Stomach (tissue), 9 donors: ENCODE data around the gene WNT11. TPM values are rescaled to one million over a fixed set of nuclear protein-coding genes. Genes with fewer than 3 reads are reported as not detected.
"Not testable (repeated sequence)": the region's sequence is repeated elsewhere in the genome, so short reads cannot be mapped to it uniquely, and the experiment has no call there.

ENCODE experiments used
- DNase-seq, 2 donors: peaks; one replicate each; pipeline versions ENCODE4 v3.0.0 to v3.0.0-alpha.2; 2013 to 2019
- H3K27ac ChIP-seq, 5 donors: fragments of 200-600 bp in 4 of 5; sonication (generic) in 4 of 5; one replicate each; pipeline ENCODE4 v1.5.1; 2013 to 2019; ENCODE audit warnings: mild to moderate bottlenecking in 1 of 5, moderate library complexity in 1 of 5
- H3K27me3 ChIP-seq, 3 donors: fragments of 200-600 bp; sonication (generic); one replicate each; pipeline ENCODE4 v1.5.1; 2017 to 2019; ENCODE audit warnings: mixed run types in 1 of 3
- H3K36me3 ChIP-seq, 4 donors: fragments of 200-600 bp; sonication (generic); 1 replicate in 3 of 4; 2 replicates in 1 of 4; pipeline ENCODE4 v1.5.1; 2016 to 2019
- H3K4me1 ChIP-seq, 4 donors: fragments of 200-600 bp; sonication (generic); one replicate each; pipeline ENCODE4 v1.5.1; 2016 to 2019
- H3K4me3 ChIP-seq, 4 donors: fragments of 200-600 bp; sonication (generic) in 3 of 4; one replicate each; pipeline ENCODE4 v1.5.1; 2016 to 2019; ENCODE audit warnings: mild to moderate bottlenecking in 1 of 4
- H3K9me3 ChIP-seq, 4 donors: fragments of 200-600 bp; sonication (generic); one replicate each; pipeline ENCODE4 v1.5.1; 2016 to 2019
- CTCF ChIP-seq, 7 experiments: fragments of 450-650 bp in 4 of 7; fragments of 200-600 bp in 3 of 7; sonication (generic) in 3 of 7; IDR thresholded peaks; one replicate each; pipeline ENCODE4 v1.5.1; 2016 to 2019; ENCODE audit warnings: antibody characterized with exemption in 7 of 7, control low read depth in 2 of 7, mild to moderate bottlenecking in 1 of 7
- EP300 ChIP-seq: sonication (generic); formaldehyde crosslinking; IDR thresholded peaks from one replicate; pipeline ENCODE4 v1.6.1; 2017; ENCODE audit warnings: antibody characterized with exemption
- POLR2A ChIP-seq, 4 donors: fragments of 450-650 bp; IDR thresholded peaks; one replicate each; pipeline ENCODE4 v1.6.1; 2016; ENCODE audit warnings: antibody characterized with exemption in 4 of 4, control low read depth in 2 of 4, mild to moderate bottlenecking in 1 of 4, moderate library complexity in 1 of 4
- POLR2AphosphoS5 ChIP-seq, 3 donors: sonication (generic); formaldehyde crosslinking; IDR thresholded peaks; one replicate each; pipeline ENCODE4 v1.6.1; 2016; ENCODE audit warnings: antibody characterized with exemption in 3 of 3
- WGBS, 5 donors: extraction: QIAGEN DNeasy Blood & Tissue Kit in 3 of 5; methylation state at CpG; one replicate each; pipeline versions ENCODE4 v1.1.5 to v1.1.7; 2013 to 2018; 5-methylcytosine and 5-hydroxymethylcytosine counted together
- intact Hi-C: fragments of 100-400 bp; cut with DNase I; formaldehyde crosslinking; loops from one replicate; pipeline ENCODE4 v1.15.1; 2023; ENCODE audit warnings: low total_unique reads
- polyA plus RNA-seq, 3 donors: library from polyadenylated mRNA; stranded (reverse); fragments of 200-250 nt; gene quantifications; one replicate each; pipeline ENCODE4 v1.2.3, GENCODE V29; 2013
- total RNA-seq, 5 donors: library from RNA; depleted of rRNA; stranded (reverse); fragments of >200 nt; gene quantifications; one replicate each; pipeline versions ENCODE4 v1.1.0 to v1.2.3, GENCODE V29; 2014 to 2016
- donor health status: healthy with polysubstance abuse.
- donor health status: Bipolar disorder and iron deficiency.
- donor health status: healthy.

WNT11 gene
- total and polyA plus RNA-seq, 8 donors = 0.12 to 96.7 (median 1.3) TPM; not detected in 2

GRCh38 chr11:76200006-76200940 is 6.0 kb downstream of the WNT11 start:
- DNase-seq = no peak
- WGBS, 5 donors = 83 to 86% (median 86%) methylated on average over 25 to 28 of the region's 28 CpGs
- Histone ChIP-seq H3K9me3 (no peaks in the 10 kb centered on the region), H3K27ac (no peak overlapping the region), H3K4me1 (peaks cover 0 to 4% (median 1%) of the 10 kb centered on the region in 4 donors), H3K27me3 (peaks cover 0 to 25% (median 17%) of the 10 kb centered on the region in 3 donors), H3K4me3 (no peak overlapping the region), H3K36me3 (no peaks in the 10 kb centered on the region)
- intact Hi-C loops = no loop called here
- TF ChIP-seq EP300 = no peak
- TF ChIP-seq CTCF (IDR thresholded peaks at IDR 0.05) = no peak
- no peak for TF ChIP-seq POLR2AphosphoS5 (IDR thresholded peaks at IDR 0.05)
- TF ChIP-seq POLR2A (IDR thresholded peaks at IDR 0.05) = no peak

GRCh38 chr11:76198691-76199090 is 7.6 kb downstream of the WNT11 start:
- H3K4me3 ChIP-seq, H3K4me1 ChIP-seq, H3K36me3 ChIP-seq, H3K9me3 ChIP-seq, DNase-seq, H3K27me3 ChIP-seq, intact Hi-C loops, H3K27ac ChIP-seq: not testable (repeated sequence)
- 91 to 96% (median 95%) methylated on average over 6 of the region's 6 CpGs for WGBS, 5 donors

GRCh38 chr11:76197941-76198640 is 8.2 kb downstream of the WNT11 start:
- WGBS, 5 donors = 80 to 90% (median 81%) methylated on average over 3 to 6 of the region's 6 CpGs
- DNase-seq = no peak
- H3K9me3 ChIP-seq = no peaks in the 10 kb centered on the region
- H3K27ac ChIP-seq = no peak overlapping the region
- intact Hi-C loops = no loop called here
- no peaks in the 10 kb centered on the region for H3K36me3 ChIP-seq
- no peak overlapping the region for H3K4me3 ChIP-seq
- TF ChIP-seq POLR2A (IDR thresholded peaks at IDR 0.05) (no peak), EP300 (no peak), POLR2AphosphoS5 (IDR thresholded peaks at IDR 0.05) (no peak), CTCF (IDR thresholded peaks at IDR 0.05) (no peak)
- H3K27me3 ChIP-seq = peaks cover 0 to 4% (median 0%) of the 10 kb centered on the region in 3 donors
- no peaks in the 10 kb centered on the region for H3K4me1 ChIP-seq

GRCh38 chr11:76197332-76197731 is 9.0 kb downstream of the WNT11 start:
- no peak overlapping the region for H3K27ac ChIP-seq
- intact Hi-C loops = no loop called here
- WGBS, 5 donors = 76 to 92% (median 86%) methylated on average over 6 of the region's 6 CpGs

More at GRCh38 chr11:76197332-76197731, 9.0 kb downstream of the WNT11 start:
- H3K36me3 ChIP-seq = no peaks in the 10 kb centered on the region
- no peak for TF ChIP-seq POLR2A (IDR thresholded peaks at IDR 0.05)
- no peak for TF ChIP-seq POLR2AphosphoS5 (IDR thresholded peaks at IDR 0.05)
- no peak for TF ChIP-seq CTCF (IDR thresholded peaks at IDR 0.05)
- TF ChIP-seq EP300 = no peak
- no peaks in the 10 kb centered on the region for H3K27me3 ChIP-seq
- H3K4me1 ChIP-seq = no peaks in the 10 kb centered on the region
- H3K9me3 ChIP-seq = no peaks in the 10 kb centered on the region
- no peak for DNase-seq
- no peak overlapping the region for H3K4me3 ChIP-seq
